Hindlimb muscle (tissue), 1 donor: ENCODE data around the gene ATP7B. TPM values are rescaled to one million over a fixed set of nuclear protein-coding genes. Genes with fewer than 3 reads are reported as not detected.
"Not testable (repeated sequence)": the region's sequence is repeated elsewhere in the genome, so short reads cannot be mapped to it uniquely, and the experiment has no call there.

Source experiments
- DNase-seq: peaks from one replicate; pipeline ENCODE4 v3.0.0-alpha.2; 2013
- polyA plus RNA-seq: library from polyadenylated mRNA; unstranded; fragments of 120-200 nt; gene quantifications from one replicate; pipeline ENCODE4 v1.2.1, GENCODE V29; 2013; ENCODE audit not compliant: insufficient read length

ATP7B gene
- polyA plus RNA-seq, 1 donor: 7.3 TPM

DNA sequence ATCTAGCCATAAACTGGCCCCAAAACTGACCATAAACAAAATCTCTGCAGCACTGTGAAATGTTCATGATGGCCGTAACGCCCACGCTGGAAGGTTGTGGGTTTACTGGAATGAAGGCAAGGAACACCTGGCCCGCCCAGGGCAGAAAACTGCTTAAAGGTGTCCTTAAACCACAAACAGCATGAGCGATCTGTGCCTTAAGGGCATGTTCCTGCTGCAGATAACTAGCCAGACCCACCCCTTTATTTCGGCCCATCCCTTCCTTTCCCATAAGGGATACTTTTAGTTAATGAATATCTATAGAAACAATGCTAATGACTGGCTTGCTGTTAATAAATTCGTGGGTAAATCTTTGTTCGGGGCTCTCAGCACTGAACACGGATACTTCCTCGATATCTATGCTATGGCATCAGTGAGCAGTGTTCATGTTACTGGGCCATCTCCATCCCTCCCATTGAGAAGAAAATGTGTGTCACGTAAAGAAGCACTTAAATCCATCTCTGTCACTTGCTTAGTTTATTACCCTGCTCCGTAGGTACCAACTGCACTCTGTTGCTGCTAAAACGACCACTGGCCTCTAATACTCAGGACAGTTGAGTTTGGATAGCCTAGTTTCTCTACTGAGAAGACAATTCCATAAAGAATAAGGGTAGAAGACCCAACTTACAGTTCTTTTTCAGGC lies 5.3 kb downstream of the ATP7B start:
- no peak for DNase-seq

DNA sequence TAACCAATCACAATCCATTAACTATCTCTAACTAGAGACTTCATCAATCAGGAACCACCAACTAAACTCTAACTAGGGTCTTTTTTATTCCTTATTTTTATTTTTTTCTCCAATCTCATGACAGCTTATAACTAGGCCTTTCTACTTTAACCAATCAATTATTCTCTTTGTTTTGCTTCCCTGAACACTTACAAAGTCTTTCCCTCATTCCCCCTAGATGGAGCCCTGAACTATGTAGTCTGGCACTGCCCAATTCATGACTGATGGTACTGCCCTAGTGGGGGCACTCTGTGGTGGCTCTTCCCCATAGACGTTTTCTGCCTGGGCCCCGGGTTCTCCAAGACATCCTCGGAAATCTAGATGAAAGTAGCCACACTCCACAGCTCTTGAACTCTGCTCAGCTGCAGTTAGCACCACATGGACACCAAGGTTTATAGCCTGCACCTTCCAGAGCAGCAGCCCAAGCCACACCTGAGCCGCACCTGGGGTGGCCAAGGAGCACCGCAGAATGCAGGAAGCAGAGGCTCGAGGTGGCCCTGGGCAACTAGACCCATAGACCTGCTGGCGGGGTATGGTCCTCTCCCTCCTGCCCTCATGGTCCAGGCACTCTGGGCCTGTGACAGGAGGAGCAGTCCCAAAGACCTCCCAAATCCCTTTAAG lies 6.6 kb downstream of the ATP7B start:
- DNase-seq: no peak

DNA sequence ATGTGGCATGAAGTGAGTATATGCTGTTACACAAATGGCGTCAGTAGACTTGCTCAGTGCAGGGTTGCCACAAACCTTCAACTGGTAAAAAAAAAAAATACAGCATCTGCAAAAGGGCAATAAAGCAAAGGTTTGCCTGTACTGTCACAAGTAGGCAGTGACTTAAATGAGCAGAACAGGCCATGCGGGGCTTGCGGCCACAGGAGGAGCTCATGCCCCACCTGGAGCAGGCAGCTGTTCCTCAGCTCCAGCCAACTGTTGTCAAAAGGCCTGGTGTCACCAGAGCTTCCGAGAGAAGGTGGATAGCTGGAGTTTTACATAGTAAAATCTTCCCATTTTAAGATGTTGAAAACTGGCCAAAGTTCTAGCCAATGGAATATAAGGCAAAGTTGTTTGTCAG lies 7.7 kb downstream of the ATP7B start:
- DNase-seq: no peak

DNA sequence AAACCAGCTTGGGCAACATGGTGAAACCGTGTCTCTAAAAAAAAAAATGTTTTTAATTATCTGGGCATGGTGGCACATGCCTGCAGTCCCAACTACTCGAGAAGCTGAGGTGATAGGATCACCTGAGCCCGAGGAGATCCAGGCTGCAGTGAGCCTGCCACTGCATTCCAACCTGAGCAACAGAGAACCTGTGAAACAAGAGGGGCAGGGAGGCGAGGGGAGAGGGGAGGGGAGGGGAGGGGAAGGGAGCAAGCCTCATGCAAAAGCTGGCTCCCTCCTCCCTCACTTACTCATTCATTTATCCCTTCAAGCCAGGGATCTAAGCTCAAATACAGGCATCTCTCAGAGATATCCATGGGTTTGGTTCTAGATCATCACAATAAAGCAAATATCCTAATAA lies 8.9 kb downstream of the ATP7B start:
- DNase-seq: no peak

DNA sequence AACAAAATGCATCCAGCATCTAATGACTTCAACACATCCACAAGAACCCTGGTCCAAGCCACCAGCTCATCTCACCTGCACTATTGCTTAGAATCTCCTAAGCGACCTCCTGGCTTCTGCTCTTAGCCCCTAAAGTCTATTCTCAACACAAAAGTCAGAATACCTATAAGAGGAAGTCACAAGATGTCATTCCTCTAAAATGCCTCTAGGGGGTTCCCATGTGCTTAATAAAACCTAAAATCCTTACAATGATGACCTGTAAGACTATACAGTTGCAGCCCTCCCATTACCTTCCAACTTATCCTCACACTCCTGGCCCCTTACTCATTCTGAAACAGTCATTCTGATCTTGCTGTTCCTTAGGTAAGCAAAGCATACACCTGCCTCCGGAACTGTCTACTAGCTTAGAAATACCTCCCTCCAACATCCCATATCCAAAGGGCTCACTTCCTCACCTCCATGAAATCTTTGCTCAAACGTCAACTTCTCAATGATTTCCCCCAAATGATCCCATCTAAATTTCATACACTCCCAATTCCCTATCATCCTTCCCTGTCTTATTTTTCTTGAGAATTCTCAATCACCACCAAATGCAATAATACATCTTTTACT lies 10.0 kb downstream of the ATP7B start:
- no peak for DNase-seq

DNA sequence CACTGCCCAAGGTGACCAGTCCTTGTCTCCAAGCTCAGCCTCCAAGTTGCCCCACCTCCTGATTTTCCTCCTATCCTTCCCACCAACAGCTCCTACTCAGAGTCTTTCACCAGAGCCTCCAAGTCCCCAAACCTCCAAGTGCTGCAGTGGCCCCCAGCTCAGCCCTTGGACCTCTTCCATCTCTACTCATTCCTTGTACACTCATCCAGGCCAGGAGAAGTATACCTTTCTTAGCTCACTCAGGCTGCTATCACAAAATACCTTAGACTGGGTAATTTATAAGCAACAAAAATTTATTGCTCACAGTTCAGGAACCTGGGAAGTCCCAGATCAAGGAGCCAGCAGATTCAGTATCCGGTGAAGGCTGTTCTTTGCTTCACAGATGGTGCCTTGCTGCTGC lies 11.3 kb downstream of the ATP7B start:
- no peak for DNase-seq

DNA sequence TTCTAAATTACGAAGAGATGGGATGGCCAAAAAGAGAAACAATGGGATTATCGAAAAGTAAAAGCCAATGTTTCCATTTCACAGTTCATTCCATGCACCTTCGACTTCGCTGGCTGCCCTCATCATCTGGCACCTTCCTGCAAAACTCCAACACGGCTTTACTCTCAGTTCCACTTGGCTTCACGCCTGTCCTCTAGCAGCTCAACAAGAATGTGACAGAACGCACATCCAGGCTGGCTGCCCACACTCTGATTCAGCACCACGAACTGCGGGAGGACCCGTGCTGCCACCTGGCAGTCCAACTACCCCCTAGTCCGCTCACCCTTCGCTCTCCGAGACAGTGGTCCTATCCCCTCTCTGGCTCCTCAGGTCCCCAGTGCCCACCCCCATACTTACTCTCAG lies 11.7 kb downstream of the ATP7B start:
- DNase-seq: no peak

DNA sequence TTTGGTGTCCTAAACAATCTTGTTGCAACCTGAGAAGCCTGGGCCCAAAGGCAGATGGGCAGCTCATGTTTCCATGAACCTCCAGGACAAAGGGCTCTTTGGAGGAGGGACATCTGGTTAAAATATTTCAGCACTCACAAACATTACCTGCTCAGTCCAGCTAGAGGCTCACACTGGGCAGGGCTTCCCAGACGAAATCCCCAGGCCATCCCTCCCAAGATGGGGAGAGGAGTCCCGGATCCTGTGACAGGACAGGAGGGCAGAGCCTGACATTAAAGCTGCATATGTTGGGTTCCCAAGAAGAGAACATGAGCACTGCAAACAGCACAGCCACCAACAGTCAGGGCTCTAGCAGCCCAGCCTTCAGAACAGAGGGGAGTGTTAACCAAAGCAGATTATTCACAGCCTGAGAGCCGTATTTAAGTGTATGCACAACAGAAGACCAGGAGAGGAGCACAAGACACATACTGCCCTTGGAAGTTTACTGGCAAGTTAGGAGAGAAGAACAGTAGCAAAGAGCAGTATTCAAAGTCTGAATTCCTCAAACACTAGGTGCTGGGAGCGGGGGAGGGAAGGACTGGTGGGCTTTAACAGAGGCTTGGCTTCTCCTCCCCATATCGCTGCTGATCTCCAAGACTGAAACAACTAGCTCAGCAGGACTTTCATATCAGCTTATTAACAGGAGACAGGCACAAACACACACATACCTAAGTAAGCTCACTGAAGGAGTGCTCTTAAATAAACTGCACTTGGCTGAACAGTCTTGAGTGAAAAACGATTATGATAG lies 12.3 kb downstream of the ATP7B start:
- DNase-seq: no peak

DNA sequence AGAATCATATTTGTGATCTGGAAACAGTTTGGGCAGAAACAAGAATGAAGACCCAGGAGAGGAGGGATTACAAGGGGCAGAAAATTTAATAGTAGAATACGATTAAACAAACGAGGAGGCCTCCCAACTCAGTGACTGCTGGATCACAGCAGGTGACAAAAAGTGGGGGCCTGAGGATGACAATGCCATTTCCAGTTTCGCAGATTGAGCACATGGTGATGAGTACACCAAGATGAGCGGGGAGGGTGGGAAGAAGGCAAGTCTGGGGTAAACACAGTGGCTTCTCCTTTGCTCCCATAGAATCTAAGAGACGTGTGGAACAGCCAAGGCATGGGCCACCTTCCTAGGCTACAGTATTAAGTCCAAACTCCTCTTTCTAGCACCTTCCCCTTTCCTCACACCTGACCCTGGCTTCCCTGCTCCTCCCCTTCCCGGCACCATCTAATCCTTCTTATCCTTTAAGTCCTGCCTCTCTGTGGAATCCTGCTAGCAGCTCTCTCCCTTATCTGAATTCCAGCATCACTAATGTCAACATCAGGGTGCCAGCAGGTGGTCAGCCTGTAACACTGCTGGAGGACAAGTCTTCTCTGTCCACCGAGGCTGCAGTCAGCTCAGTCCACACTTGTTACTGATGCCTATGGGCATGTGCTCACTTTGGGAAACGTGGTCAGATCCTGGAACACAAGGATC lies 13.5 kb downstream of the ATP7B start:
- no peak for DNase-seq

DNA sequence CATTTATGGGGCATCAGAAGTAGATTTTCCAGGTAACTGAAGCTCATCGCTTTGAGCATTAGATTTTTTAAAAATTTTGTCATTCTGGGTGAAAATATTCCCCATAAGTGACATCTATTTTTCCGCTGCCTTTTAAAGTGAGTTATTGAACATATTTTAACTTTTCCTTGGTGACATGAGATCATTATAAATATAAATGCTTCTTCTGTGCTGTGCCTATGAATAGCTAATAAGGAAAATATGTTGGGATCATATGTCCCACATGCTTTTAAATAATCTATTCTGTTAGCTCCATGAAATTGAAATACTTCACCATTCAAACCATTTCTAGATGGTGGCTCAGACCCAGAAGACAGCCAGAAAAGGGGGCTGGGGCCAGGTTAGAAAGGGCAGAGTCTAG lies 14.1 kb downstream of the ATP7B start:
- no peak for DNase-seq

DNA sequence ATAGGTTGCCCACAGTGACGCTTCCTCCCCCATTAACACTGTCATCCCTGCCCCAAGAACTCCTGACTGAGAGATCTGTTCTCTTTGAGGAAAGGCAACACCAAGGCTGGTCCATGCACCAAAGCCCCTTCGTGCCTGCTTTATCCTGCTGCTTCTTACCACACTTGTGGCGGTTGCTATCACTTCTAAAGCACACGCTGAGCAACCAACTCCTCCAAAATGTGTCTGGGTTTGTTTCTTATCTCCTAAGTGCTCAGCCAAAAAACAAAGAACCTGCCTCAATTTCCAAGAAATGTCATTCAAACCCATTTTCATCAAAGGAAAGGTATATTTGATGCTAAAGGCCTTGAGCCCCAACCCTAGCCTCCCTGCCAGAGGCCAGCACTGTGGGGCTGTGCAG lies 14.6 kb downstream of the ATP7B start:
- DNase-seq: no peak

DNA sequence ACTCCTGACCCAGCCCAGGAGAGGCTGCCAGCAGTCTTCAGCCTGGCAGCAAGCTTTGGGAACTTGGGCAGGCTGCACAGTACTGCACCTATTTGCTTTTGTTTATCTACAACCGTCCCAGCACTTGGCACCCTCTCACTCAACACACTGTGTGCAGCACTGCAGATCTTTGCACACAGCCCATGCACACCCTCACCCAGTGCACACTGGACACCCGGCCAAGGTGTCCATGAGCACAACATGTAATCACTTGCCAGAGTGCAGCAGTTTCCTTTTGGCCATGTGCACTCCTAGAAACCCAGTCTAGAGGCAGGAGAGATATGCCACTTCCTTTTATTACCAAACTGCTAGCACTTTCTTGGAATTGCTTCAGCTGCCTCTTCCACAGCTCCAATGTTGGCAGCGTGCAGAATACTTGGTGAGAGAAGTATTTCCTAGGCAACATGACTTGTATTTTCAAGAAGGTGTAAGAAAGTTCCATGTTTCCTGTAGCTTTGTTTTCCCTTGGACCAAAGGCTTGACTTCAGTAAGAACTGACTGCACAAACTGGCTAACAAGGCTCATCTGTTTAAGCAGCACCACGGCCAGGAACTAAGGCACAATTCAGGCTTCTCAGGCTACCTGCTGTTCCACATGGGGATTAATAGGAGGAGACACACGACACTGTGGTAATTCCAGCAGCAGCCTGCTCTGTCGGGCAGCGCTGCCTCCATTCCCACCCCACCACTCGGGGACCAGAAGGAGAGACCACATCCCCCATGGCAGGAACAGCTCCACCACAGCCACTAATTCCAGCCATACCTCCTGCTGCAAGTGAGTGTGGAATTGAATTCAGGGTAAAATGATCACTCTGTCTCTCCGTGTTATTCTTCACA lies 15.3 kb downstream of the ATP7B start:
- DNase-seq: no peak

DNA sequence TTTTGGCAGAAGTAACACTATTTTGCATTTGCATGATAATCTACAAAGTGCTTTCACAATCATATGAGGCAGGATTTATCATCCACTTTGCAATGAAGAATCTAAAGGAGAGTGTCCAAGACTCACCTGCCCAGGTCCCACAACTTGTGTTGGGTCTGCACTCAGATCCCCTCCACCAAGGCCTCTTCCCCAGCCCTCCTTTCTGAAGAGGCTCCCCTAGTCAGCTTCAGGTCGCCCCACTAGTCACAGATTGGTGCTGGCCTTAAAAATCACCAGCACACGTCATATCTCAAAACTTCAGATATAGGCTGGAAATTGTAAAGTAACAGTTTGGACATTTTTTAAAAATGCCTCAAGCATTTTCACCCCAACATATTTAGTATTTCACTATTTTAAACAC lies 17.5 kb downstream of the ATP7B start:
- no peak for DNase-seq

DNA sequence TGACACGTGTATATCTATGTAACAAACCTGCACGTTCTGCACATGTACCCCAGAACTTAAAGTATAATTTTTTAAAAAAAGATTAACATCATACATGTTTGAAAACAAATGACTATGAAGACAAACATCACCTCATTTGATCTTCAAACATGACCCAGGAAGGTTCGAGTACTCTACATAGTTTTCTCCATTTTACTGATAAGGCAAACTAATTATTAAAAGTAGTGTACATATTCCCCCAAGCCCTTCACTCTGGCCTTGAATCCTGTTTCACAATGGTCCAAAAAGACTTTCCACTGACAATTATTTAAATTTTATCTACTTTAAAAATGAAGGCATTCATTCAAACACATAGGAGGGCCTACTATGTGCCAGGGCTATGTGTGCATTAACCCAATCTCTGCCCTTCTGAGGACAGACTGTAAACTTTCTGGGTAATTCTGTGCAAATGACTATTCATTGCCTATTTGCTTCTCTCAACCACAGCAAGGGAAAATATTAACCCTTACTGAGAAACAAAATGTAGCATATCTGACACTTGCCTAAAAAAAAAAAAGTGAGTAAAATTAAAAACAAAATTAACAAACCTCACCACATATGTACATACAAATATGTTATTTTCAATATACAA lies 22.1 kb downstream of the ATP7B start:
- DNase-seq: no peak

DNA sequence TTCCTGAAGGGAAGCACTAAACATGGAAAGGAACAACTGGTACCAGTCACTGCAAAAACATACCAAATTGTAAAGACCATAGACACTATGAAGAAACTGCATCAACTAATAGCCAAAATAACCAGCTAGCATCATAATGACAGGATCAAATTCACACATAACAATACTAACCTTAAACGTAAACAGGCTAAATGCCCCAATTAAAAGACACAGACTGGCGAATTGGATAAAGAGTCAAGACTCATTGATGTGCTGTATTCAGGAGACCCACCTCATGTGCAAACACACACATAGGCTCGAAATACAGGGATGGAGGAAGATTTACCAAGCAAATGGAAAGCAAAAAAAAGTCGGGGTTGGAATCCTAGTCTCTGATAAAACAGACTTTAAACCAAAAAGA lies 26.3 kb downstream of the ATP7B start:
- not testable (repeated sequence) for DNase-seq

DNA sequence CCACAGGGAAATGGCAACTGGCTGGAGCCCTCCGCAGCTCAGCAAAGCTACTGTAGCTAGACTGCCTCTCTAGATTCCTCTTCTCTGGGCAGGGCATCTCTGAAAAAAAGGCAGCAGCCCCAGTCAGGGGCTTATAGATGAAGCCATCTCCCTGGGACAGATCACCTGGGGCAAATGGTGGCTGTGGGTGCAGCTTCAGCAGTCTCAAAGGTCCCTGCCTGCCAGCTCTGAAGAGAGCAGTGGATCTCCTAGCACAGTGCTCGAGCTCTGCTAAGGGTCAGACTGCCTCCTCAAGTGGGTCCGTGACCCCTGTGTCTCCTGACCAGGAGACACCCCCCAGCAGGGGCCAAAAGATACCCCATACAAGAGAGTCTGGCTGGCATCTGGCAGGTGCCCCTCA lies 28.0 kb downstream of the ATP7B start:
- not testable (repeated sequence) for DNase-seq

DNA sequence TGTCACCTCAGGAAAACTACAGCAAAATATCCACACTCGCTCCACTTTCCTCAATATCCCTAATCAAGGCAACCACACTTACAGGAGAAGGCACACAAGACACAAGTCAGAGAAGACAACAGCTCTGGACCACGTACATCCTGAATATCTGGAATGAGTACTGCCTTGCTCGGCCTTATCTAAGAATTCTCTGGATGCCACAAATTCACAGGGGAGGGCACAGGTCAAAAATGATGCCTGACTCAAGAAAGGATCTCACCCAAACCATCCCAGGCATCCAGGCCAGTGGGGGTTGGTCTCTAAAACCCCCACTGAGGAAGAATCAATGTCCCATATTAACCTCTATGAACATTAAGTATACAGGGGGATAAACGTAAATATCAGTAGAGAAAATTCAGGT lies 29.9 kb downstream of the ATP7B start:
- DNase-seq: no peak

DNA sequence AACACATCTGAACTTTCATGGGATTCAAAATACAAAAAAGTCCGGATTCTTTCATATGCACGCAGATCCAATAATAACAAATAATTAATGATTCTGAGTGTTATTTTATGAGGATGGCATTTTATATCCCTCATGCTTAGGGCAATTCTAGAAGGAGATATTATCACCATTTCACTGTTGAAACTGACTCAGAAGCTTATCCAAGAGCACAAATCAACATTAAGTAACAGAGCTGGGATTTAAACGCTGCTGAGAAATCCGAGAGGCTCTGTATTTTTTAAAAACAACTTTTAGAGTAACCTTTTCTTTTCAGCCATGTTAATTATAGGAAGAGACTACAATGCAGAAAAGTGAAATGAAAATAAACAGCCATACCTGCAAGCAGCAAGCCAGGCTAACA lies 30.3 kb downstream of the ATP7B start:
- DNase-seq: no peak

DNA sequence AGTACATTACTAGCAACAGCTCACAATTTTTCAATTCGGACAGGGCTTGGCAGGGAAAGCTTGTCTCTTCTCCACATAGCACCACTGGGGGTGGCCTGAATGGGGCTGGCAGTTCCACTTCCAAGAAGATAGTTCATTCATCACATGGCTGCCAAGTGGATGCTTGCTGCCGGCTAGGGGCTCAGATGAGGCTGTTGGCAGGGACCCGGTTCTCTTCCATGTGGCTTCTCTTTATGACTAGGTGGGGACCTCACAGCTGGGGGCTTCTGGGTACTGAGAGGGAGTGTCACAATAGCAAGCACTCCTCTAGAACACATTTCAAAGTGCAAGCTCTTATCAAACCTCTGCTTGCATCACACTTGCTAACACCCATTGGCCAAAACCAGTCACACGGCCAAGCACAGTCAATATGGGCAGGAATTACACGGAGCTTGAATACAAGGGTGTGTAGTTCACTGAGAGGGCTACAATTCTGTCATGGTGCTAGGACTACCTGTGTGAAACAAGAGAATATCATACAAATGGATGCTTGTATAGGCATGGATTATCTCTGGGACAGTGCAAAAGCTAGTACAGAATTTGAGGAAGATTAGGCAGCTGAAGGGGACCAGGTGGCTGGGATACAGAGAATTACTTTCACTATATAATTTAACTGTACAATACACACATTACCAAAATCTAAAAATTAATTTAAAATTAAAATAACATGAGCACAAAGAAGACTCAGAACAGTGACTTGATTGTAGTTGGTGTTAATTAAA lies 32.3 kb downstream of the ATP7B start:
- no peak for DNase-seq

DNA sequence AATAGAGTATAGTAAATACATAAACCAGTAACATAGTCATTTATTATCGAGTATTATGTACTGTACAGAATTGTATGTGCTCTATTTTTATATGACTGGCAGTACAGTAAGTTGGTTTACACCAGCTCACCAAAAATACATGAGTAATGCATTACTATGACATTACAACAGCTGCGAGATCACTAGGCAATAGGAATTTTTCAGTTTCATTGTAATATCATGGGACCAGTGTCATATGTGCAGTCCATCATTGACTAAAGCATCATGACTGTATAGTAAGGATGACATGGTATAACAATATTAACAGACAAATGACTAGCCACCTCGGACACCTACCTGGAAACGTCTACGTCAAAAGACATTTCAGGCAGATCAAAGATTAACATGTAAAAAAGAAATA lies 33.6 kb downstream of the ATP7B start:
- DNase-seq: no peak

DNA sequence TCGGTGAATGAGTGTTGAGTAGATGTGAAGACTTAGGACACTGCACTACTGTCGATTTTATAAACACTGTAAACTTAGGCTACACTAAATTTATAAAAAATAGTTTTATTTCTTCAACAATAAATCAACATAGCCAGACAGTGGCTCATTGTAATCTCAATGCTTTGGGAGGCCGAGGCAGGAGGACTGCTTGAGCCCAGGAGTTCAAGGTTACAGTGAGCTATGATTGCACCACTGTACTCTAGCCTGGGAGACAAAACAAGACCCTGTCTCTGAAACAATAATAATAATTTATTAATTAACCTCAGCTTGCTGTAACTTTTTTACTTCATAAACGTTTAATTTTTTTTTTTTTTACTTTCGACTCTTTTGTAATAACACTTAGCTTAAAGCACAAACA lies 34.4 kb downstream of the ATP7B start:
- DNase-seq: no peak
